ENCODE results near the gene FAM120B. TPM values are rescaled to one million over a fixed set of nuclear protein-coding genes. Genes with fewer than 3 reads are reported as not detected.
"Not testable (repeated sequence)": the region's sequence is repeated elsewhere in the genome, so short reads cannot be mapped to it uniquely, and the experiment has no call there.

FAM120B gene
- total and polyA plus RNA-seq, 5 experiments from 2014 or later, result 16.4 to 52.4 (median 34.7) TPM

DNA sequence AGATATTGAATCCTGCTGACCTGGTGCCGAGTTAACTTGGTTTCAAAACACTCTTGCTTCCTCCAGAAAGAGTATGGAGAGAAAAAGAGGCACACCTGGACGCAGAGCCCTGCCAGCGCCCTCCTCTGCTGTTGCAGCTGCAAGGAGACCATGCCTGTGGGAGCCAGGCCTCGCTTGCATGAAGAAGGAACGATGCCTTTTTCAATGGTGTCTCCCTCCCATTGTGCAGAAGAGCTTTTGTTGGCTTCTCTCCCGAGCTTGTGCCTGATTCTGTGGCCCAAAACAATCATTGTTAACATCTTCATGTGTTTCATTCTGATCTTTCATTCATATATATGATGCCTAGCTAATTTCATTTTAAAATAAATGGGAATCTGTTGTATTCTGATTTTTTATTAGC, 98.1 kb downstream of the FAM120B start:
- H3K9me3 Mint-ChIP-seq, result no peaks in the 10 kb centered on the region
- H3K27me3 Mint-ChIP-seq, result no peaks in the 10 kb centered on the region
- no peak overlapping the region for H3K4me3 Mint-ChIP-seq
- H3K4me1 Mint-ChIP-seq, result peaks cover 0 to 9% (median 5%) of the 10 kb centered on the region in 4 donors
- DNase-seq (no peak), ATAC-seq (no peak)
- H3K36me3 Mint-ChIP-seq, result peaks cover 4 to 75% (median 30%) of the 10 kb centered on the region in 3 donors
- H3K27ac Mint-ChIP-seq, result peak overlapping the region in 3 of 10 donors; percentile 6 to 62 (median 56)
- POLR2A ChIA-PET, result no interaction called here

DNA sequence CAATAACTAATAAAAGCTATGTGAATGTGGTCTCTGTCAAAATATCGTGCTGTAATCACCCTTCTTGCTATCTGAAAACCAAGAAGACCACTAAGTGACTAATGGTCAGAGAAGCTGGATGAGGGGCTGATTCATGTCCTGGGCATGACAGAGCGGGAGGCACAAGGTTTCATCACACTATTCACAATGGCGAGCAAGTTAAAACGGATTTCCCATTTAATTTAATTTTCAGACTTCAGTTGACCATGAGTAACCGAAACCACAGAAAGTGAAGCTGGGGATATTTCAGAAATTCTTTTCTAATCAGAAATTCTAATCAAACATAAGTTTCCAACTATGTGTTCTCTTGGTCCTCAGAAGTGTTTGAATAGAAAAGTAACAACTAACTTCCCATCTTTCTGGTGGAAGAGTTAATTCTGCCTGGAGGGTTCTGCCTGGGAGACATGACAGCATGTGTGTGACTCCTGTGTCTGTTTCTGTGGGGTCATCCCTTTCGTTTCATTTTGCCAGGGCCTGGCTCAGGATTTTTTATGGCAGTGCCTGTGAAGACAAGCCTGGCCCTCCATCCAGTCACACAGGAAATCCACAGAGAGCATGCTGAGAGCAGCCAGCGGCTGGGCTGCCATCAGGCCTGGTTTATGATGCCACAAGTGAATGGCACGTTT, 98.9 kb downstream of the FAM120B start:
- POLR2A ChIA-PET, result no interaction called here
- Mint-ChIP-seq H3K27ac (peak overlapping the region in 5 of 10 donors; percentile 5 to 63 (median 41)), H3K36me3 (peaks cover 10 to 69% (median 30%) of the 10 kb centered on the region in 3 donors), H3K4me1 (peaks cover 0 to 9% (median 3%) of the 10 kb centered on the region in 4 donors), H3K9me3 (peaks cover 0 to 7% (median 2%) of the 10 kb centered on the region in 9 donors), H3K4me3 (no peak overlapping the region), H3K27me3 (no peaks in the 10 kb centered on the region)
- ATAC-seq, result no peak
- DNase-seq, result no peak

DNA sequence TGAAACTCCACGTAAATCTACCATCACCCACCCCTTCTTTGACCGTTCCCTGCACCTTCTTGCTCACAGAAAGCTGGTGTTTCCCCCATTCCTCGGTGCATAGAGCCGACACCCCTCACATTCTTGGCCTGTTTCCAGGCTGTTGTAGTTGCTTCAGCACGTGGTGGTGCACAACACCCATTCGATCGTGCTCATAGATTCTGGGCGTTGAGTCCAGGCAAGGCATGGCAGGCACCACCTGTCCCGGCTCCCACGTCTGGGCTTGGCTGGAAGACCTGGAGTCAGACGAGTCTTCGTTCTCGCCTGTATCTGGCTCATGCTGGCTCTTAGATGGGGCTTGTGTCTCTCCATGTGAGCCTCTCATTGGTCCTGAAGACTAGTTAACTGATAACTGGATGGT, 100.6 kb downstream of the FAM120B start:
- H3K4me1 Mint-ChIP-seq, result peaks cover 0 to 9% (median 3%) of the 10 kb centered on the region in 4 donors
- POLR2A ChIA-PET, result no interaction called here
- peaks cover 21 to 57% (median 30%) of the 10 kb centered on the region in 3 donors for H3K36me3 Mint-ChIP-seq

DNA sequence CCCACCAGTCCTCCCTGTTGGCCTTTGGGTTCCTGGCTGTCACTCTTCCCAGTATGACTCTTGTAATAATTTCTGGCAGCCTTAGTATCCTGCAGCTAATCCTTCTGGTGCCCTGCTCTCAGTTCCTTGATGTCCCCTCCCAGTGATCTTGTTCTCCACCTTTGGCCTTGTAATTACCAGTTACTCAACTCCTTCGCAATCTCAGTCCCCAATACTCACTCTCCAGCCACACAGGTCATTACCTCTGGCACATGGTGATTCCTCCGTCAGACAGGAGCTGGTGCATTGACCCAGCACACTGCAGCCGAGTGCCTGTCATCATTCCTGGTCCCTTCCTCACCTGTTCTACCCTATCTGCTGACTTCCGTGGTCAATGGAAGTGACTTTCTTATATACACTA, 101.4 kb downstream of the FAM120B start:
- Mint-ChIP-seq H3K9me3 (peaks cover 0 to 32% (median 15%) of the 10 kb centered on the region in 9 donors), H3K4me1 (peaks cover 0 to 9% (median 3%) of the 10 kb centered on the region in 4 donors), H3K4me3 (no peak overlapping the region), H3K36me3 (peaks cover 21 to 49% (median 30%) of the 10 kb centered on the region in 3 donors), H3K27me3 (no peaks in the 10 kb centered on the region), H3K27ac (peak overlapping the region in 3 of 10 donors; percentile 8 to 44 (median 15))
- DNase-seq, result no peak
- POLR2A ChIA-PET, result no interaction called here
- no peak for ATAC-seq

More for the DNA sequence above, 100.6 kb downstream of the FAM120B start:
- Mint-ChIP-seq H3K27me3 (no peaks in the 10 kb centered on the region), H3K4me3 (peak overlapping the region in 2 of 10 donors; percentile 3 to 21), H3K9me3 (peaks cover 0 to 25% (median 13%) of the 10 kb centered on the region in 9 donors), H3K27ac (peak overlapping the region in 4 of 10 donors; percentile 4 to 80 (median 28))
- DNase-seq (no peak), ATAC-seq (no peak)

- H3K4me3 Mint-ChIP-seq, POLR2A ChIA-PET, DNase-seq, H3K4me1 Mint-ChIP-seq, ATAC-seq: not testable (repeated sequence)
- peak overlapping the region in 1 of 10 donors; percentile 11 for H3K27ac Mint-ChIP-seq
- peaks cover 25 to 34% (median 31%) of the 10 kb centered on the region in 3 donors for H3K36me3 Mint-ChIP-seq
- peaks cover 0 to 12% (median 3%) of the 10 kb centered on the region in 5 donors for H3K27me3 Mint-ChIP-seq
- peaks cover 0 to 47% (median 24%) of the 10 kb centered on the region in 9 donors for H3K9me3 Mint-ChIP-seq
Measured at GRCh38 chr6:170409746-170410145, 103.2 kb downstream of the FAM120B start.

DNA sequence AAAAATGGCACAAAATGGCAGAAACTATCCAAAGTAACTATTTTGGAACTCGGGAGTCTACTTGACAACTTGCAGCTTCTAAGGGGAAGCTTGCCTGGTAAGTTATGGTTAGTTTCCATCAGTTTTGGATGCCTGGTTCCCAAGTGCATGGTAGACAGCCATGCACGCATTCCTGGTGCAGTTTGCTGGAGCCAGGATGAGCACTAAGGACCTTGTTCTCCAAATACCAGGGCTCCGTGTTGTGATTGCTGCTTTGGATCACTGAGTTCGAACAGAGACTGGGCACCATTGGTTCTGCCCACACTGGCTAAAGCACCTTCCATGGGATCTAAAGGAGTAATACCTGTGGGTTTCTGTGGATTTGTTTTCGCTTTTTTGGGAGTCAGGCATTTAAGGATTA, 103.7 kb downstream of the FAM120B start:
- no peak for DNase-seq
- Mint-ChIP-seq H3K4me1 (peaks cover 0 to 9% (median 3%) of the 10 kb centered on the region in 4 donors), H3K9me3 (peaks cover 0 to 52% (median 28%) of the 10 kb centered on the region in 9 donors), H3K27me3 (peaks cover 0 to 12% (median 3%) of the 10 kb centered on the region in 5 donors), H3K4me3 (no peak overlapping the region), H3K27ac (no peak overlapping the region), H3K36me3 (peaks cover 20 to 29% (median 28%) of the 10 kb centered on the region in 3 donors)
- POLR2A ChIA-PET, result no interaction called here
- ATAC-seq, result no peak

DNA sequence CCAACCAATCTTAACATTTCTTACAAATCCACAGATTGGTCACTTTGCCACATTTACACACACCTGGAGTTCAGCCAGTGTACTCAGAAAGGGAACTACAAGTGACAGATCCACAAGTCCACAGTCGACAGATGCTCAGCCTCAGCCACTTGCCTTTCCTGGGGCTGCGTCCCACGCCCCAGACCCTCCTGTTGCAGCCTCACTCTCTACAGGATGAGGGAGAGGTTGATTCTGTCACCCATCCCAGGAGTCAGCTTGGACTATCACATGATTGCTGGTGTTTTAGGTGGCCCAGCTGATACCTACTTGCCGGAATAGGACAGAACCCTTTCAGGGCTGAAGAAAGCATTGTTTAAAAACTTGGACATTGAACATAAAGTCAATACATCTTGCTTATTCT, 108.8 kb downstream of the FAM120B start:
- no peak for ATAC-seq
- no peak overlapping the region for H3K4me3 Mint-ChIP-seq

DNA sequence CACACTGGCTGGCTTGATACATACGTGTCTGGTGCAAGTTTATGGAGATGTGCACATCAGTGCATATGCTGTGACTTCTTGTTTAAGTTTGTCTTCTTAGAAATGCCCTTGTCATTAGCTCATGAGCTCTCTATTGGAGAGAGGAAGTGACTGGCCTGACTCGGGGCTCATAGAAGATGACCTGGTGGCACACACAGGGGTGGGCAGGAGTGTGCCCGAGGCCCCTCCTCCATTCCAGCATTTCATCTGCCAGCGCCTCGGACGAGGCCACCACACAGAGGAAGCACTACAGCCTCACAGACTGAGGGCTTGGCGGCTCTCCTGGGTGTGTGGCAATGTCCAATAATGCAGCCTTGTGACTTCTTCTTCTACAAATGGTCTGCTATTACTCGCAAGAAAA, 109.7 kb downstream of the FAM120B start:
- Mint-ChIP-seq H3K9me3 (peaks cover 0 to 41% (median 17%) of the 10 kb centered on the region in 9 donors), H3K4me3 (no peak overlapping the region), H3K36me3 (peaks cover 2 to 14% (median 4%) of the 10 kb centered on the region in 3 donors), H3K4me1 (peaks cover 0 to 20% (median 0%) of the 10 kb centered on the region in 4 donors), H3K27ac (no peak overlapping the region), H3K27me3 (peaks cover 8 to 40% (median 10%) of the 10 kb centered on the region in 5 donors)
- DNase-seq (no peak), ATAC-seq (no peak)
- POLR2A ChIA-PET, result no interaction called here

More for the DNA sequence above, 108.8 kb downstream of the FAM120B start:
- peaks cover 0 to 20% (median 0%) of the 10 kb centered on the region in 4 donors for H3K4me1 Mint-ChIP-seq
- H3K9me3 Mint-ChIP-seq, result peaks cover 0 to 51% (median 27%) of the 10 kb centered on the region in 9 donors
- peaks cover 2 to 23% (median 4%) of the 10 kb centered on the region in 3 donors for H3K36me3 Mint-ChIP-seq
- DNase-seq, result no peak
- H3K27me3 Mint-ChIP-seq, result peaks cover 8 to 32% (median 10%) of the 10 kb centered on the region in 5 donors
- POLR2A ChIA-PET, result no interaction called here
- H3K27ac Mint-ChIP-seq, result no peak overlapping the region

DNA sequence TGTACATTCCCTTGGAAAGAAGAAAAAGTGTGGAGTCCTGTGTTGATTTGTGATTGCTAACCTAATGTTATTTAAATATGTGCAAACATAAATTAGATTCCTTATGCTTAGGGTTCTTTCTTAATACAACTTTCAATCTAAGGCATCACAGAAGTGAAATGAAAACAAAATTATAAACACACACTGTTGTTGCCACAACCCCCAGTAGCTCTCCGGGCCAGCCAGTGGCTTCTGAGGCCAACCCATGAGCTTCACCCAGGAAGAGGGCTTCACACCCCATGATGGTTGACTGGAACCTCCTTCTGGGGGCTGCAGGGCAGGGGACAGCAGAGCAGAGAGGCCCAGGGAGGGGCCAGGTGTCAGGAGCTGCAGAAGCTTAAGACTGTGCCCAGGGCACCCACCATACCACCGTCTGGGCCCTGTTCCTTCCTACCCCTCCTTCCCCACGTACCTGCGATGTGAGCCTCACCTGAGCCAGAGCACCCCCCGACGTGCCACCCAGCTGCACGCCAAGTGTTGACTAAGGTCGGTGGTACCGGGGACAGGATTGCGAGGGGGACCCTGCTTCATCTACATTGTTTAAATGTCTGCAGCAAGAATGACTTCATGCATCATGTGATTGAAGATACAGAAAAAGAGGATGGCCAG, 110.5 kb downstream of the FAM120B start:
- POLR2A ChIA-PET, result no interaction called here
- Mint-ChIP-seq H3K9me3 (peaks cover 0 to 33% (median 14%) of the 10 kb centered on the region in 9 donors), H3K27ac (peak overlapping the region in 1 of 10 donors; percentile 43), H3K4me3 (no peak overlapping the region), H3K36me3 (peaks cover 2 to 11% (median 4%) of the 10 kb centered on the region in 3 donors), H3K4me1 (peaks cover 0 to 20% (median 0%) of the 10 kb centered on the region in 4 donors), H3K27me3 (peaks cover 8 to 40% (median 10%) of the 10 kb centered on the region in 5 donors)
- ATAC-seq (no peak), DNase-seq (no peak)

DNA sequence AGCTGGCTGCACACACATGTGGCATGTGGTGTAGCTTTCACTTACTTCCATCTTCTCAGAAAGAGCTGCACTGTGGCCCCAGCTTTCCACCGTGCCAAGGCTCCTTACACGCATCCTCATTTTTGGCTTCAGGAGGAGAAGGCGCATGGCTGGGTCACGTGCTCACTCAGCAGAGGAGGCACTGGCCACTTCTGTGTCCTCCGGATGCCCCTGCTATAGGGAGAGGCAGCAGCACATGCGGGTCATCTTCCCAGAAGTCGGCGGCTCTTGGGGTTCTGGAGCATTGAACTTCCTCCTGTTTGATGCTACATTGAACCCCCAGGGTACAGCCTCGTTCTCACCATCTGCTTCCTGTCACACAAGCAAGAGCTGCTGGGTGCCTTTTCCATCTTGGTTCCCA, 111.3 kb downstream of the FAM120B start:
- H3K27ac Mint-ChIP-seq, result no peak overlapping the region
- no peak overlapping the region for H3K4me3 Mint-ChIP-seq
- peaks cover 0 to 27% (median 11%) of the 10 kb centered on the region in 9 donors for H3K9me3 Mint-ChIP-seq
- H3K36me3 Mint-ChIP-seq, result peaks cover 2 to 11% (median 4%) of the 10 kb centered on the region in 3 donors
- ATAC-seq (no peak), DNase-seq (no peak)
- POLR2A ChIA-PET, result no interaction called here
- H3K4me1 Mint-ChIP-seq, result peaks cover 0 to 20% (median 0%) of the 10 kb centered on the region in 4 donors
- H3K27me3 Mint-ChIP-seq, result peaks cover 9 to 41% (median 10%) of the 10 kb centered on the region in 5 donors

DNA sequence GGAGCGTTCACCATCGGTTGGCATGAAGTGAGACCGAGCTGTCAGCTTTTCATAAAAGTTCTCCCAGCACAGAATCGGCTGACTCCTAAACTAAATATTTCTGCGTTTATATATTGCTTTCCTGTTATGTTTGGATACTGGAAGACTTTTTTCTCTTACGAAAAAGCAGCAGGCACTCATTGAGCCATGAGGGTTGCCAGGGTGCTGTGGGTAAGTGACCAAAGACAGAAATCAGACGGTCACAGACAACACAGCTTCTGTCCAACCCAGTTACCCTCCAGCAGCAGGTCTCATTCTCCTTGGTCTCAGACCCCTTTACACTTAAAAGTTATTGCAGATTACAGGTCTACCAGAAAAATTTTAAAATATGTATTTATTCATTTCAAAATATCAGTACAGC, 113.7 kb downstream of the FAM120B start:
- Mint-ChIP-seq H3K4me1 (peaks cover 0 to 20% (median 0%) of the 10 kb centered on the region in 4 donors), H3K4me3 (no peak overlapping the region), H3K9me3 (peaks cover 0 to 10% (median 0%) of the 10 kb centered on the region in 9 donors), H3K36me3 (no peaks in the 10 kb centered on the region), H3K27me3 (peaks cover 6 to 61% (median 10%) of the 10 kb centered on the region in 5 donors), H3K27ac (no peak overlapping the region)
- ATAC-seq (no peak), DNase-seq (no peak)
- POLR2A ChIA-PET, result no interaction called here

- ATAC-seq, result no peak
- POLR2A ChIA-PET, result no interaction called here
- peaks cover 0 to 13% (median 0%) of the 10 kb centered on the region in 4 donors for H3K4me1 Mint-ChIP-seq
- no peak for DNase-seq
- no peak overlapping the region for H3K27ac Mint-ChIP-seq
- H3K36me3 Mint-ChIP-seq, result no peaks in the 10 kb centered on the region
- peaks cover 6 to 63% (median 15%) of the 10 kb centered on the region in 5 donors for H3K27me3 Mint-ChIP-seq
- H3K4me3 Mint-ChIP-seq, result no peak overlapping the region
- H3K9me3 Mint-ChIP-seq, result peaks cover 0 to 9% (median 0%) of the 10 kb centered on the region in 9 donors
Measured at GRCh38 chr6:170420791-170421776, 114.5 kb downstream of the FAM120B start.

Data from naive thymus-derived CD8-positive, alpha-beta T cell (primary cell).